ENCODE measurements around the gene SLC22A14. TPM values are rescaled to one million over a fixed set of nuclear protein-coding genes. Genes with fewer than 3 reads are reported as not detected.

Gene SLC22A14
- total RNA-seq, 1 donor from 2014 or later = not detected

DNA sequence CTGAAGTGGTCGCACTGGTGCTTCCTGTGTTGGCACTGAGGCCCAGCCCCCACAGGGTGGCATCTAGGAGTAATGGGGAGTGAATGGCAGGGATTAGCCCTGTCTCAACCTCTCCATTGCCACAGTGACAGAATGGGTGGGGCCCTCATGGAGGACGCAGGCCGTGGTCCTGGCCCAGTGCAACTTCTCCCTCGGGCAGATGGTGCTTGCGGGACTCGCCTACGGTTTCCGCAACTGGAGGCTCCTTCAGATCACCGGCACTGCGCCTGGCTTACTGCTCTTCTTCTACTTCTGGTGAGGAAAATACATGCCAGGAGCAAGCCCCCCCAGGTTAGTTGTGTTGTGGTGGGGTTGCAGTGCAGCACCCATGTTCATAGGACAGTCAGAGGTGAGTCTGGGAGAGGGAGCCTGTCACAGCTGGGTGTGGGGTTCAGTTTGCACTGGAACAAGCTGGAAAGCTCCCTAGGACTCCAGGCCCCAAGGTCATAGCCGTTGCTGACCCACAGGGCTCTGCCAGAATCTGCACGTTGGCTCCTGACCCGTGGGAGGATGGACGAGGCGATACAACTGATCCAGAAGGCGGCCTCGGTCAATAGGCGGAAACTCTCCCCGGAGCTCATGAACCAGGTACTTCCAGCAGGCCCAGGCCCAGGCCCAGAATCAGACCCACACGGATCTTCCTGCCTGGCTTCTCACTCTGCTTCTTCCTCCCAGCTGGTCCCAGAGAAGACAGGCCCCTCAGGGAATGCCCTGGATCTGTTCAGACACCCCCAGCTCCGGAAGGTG is 7.0 kb upstream of the SLC22A14 start:
- no peak overlapping the region for H3K4me3 ChIP-seq
- H3F3A ChIP-seq (ENCODE audit: low read depth) = no peaks in the 10 kb centered on the region
- H3K79me2 ChIP-seq (ENCODE audit: low read depth) = no peaks in the 10 kb centered on the region
- H3K27me3 ChIP-seq = no peaks in the 10 kb centered on the region
- no peak overlapping the region for H3K4me2 ChIP-seq
- H3K9me3 Mint-ChIP-seq = no peaks in the 10 kb centered on the region
- no peaks in the 10 kb centered on the region for H3K4me1 Mint-ChIP-seq
- H4K20me1 ChIP-seq (ENCODE audit: low read depth) = no peaks in the 10 kb centered on the region
- peaks cover 6% of the 10 kb centered on the region for H3K36me3 Mint-ChIP-seq
- no peak overlapping the region for H3K27ac Mint-ChIP-seq
- DNase-seq (ENCODE audit: low spot score) = no peak
- H3K36me3 ChIP-seq = no peaks in the 10 kb centered on the region
- no peak overlapping the region for H3K27ac ChIP-seq
- H3K27me3 Mint-ChIP-seq (ENCODE audit: insufficient read depth, low read depth) = peaks cover 4% of the 10 kb centered on the region
- H3K9me3 ChIP-seq (ENCODE audit: low read depth) = no peaks in the 10 kb centered on the region
- no peaks in the 10 kb centered on the region for H3K4me1 ChIP-seq
- no peak for TF ChIP-seq EZH2phosphoT487 (IDR thresholded peaks at IDR 0.05)
- TF ChIP-seq EZH2 (IDR thresholded peaks at IDR 0.05) = no peak
- TF ChIP-seq CTCF (IDR thresholded peaks at IDR 0.05) = no peak
- no peak overlapping the region for H3K9ac ChIP-seq
- no peak overlapping the region for H2AFZ ChIP-seq (replicated peaks)
- no peak overlapping the region for H3K4me3 Mint-ChIP-seq

DNA sequence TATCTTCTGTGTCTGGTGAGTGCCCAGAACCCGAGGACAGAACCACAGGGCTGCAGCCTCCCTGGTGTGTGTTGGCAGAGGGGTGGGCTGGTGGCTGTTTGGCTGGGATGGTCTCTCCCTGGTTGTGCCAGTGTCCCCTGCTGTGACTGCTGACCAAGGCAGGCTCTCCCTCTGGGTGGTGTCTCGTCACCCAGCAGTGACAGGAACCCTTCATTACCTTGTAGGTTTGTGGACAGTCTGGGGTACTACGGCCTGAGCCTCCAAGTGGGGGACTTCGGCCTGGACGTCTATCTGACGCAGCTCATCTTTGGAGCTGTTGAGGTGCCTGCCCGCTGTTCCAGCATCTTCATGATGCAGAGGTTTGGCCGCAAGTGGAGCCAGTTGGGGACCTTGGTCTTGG is 6.4 kb upstream of the SLC22A14 start:
- Histone ChIP-seq H3K9ac (no peak overlapping the region), H3K4me1 (no peaks in the 10 kb centered on the region), H3K27me3 (no peaks in the 10 kb centered on the region), H3F3A (ENCODE audit: low read depth) (no peaks in the 10 kb centered on the region), H3K4me2 (no peak overlapping the region), H3K9me3 (ENCODE audit: low read depth) (no peaks in the 10 kb centered on the region), H3K36me3 (no peaks in the 10 kb centered on the region), H4K20me1 (ENCODE audit: low read depth) (no peaks in the 10 kb centered on the region), H2AFZ (replicated peaks) (no peak overlapping the region), H3K79me2 (ENCODE audit: low read depth) (no peaks in the 10 kb centered on the region), H3K27ac (no peak overlapping the region), H3K4me3 (no peak overlapping the region)
- Mint-ChIP-seq H3K4me3 (no peak overlapping the region), H3K27me3 (ENCODE audit: insufficient read depth, low read depth) (peaks cover 4% of the 10 kb centered on the region), H3K27ac (no peak overlapping the region), H3K4me1 (no peaks in the 10 kb centered on the region), H3K36me3 (peaks cover 6% of the 10 kb centered on the region), H3K9me3 (no peaks in the 10 kb centered on the region)
- no peak for DNase-seq (ENCODE audit: low spot score)
- no peak for TF ChIP-seq EZH2 (IDR thresholded peaks at IDR 0.05)
- TF ChIP-seq CTCF (IDR thresholded peaks at IDR 0.05) = no peak
- TF ChIP-seq EZH2phosphoT487 (IDR thresholded peaks at IDR 0.05) = no peak

- Mint-ChIP-seq H3K4me1 (no peaks in the 10 kb centered on the region), H3K9me3 (no peaks in the 10 kb centered on the region), H3K4me3 (no peak overlapping the region), H3K27me3 (ENCODE audit: insufficient read depth, low read depth) (peaks cover 4% of the 10 kb centered on the region), H3K36me3 (peaks cover 6% of the 10 kb centered on the region), H3K27ac (peak overlapping the region; percentile 50)
- Histone ChIP-seq H3F3A (ENCODE audit: low read depth) (no peaks in the 10 kb centered on the region), H3K4me2 (no peak overlapping the region), H3K4me3 (no peak overlapping the region), H3K36me3 (no peaks in the 10 kb centered on the region), H2AFZ (replicated peaks) (no peak overlapping the region), H3K27ac (no peak overlapping the region), H3K9me3 (ENCODE audit: low read depth) (no peaks in the 10 kb centered on the region), H3K9ac (no peak overlapping the region), H3K27me3 (no peaks in the 10 kb centered on the region), H3K4me1 (no peaks in the 10 kb centered on the region), H4K20me1 (ENCODE audit: low read depth) (no peaks in the 10 kb centered on the region), H3K79me2 (ENCODE audit: low read depth) (no peaks in the 10 kb centered on the region)
- DNase-seq (ENCODE audit: low spot score) = no peak
- TF ChIP-seq CTCF (IDR thresholded peaks at IDR 0.05) (no peak), EZH2phosphoT487 (IDR thresholded peaks at IDR 0.05) (no peak), EZH2 (IDR thresholded peaks at IDR 0.05) (no peak)
Observed at GRCh38 chr3:38276081-38276916, 5.8 kb upstream of the SLC22A14 start.
